Keratinocyte (primary cell): ENCODE measurements around the gene PSAP. TPM values are rescaled to one million over a fixed set of nuclear protein-coding genes. Genes with fewer than 3 reads are reported as not detected.

Experiments used
- DNase-seq: peaks from one replicate; pipeline ENCODE4 v3.0.0-alpha.2; 2011; ENCODE audit warnings: low read depth, missing footprints, low spot score
- FAIRE-seq: peaks from 2 replicates; lab custom pipeline; 2011; peaks lifted over from hg19 to GRCh38; lab: Jason Lieb, UNC
- H2AFZ ChIP-seq: 2 replicates; pipeline ENCODE4 v1.6.0; 2012; ENCODE audit warnings: low read length, control low read depth, inconsistent platforms; ENCODE audit not compliant: control insufficient read depth
- H3K27ac ChIP-seq: 2 replicates; pipeline ENCODE4 v1.5.1; 2011; ENCODE audit warnings: low read length; ENCODE audit not compliant: control insufficient read depth, insufficient read depth
- H3K27me3 ChIP-seq: 3 replicates; pipeline ENCODE4 v1.6.0; 2011; ENCODE audit warnings: low read length; ENCODE audit not compliant: control insufficient read depth, insufficient read depth; ENCODE audit errors: extremely low read depth
- H3K36me3 ChIP-seq, 2 experiments: 2 replicates in 1 of 2; 3 replicates in 1 of 2; pipeline ENCODE4 v1.5.1; 2011; ENCODE audit warnings: low read length in 2 of 2, mild to moderate bottlenecking in 1 of 2; ENCODE audit not compliant: control insufficient read depth in 2 of 2, insufficient read depth in 2 of 2; ENCODE audit errors: extremely low read depth in 1 of 2
- H3K4me1 ChIP-seq: 3 replicates; pipeline ENCODE4 v1.5.1; 2011; ENCODE audit warnings: low read length; ENCODE audit not compliant: control insufficient read depth, insufficient read depth; ENCODE audit errors: extremely low read depth
- H3K4me2 ChIP-seq: 3 replicates; pipeline ENCODE4 v1.6.0; 2011; ENCODE audit warnings: low read depth, low read length; ENCODE audit not compliant: control insufficient read depth, insufficient read depth; ENCODE audit errors: extremely low read depth
- H3K4me3 ChIP-seq, 3 experiments: fragments of 200-600 bp in 1 of 3; sonication (generic) in 1 of 3; 2 replicates in 2 of 3; 3 replicates in 1 of 3; pipeline ENCODE4 v1.5.1; 2011 to 2016; ENCODE audit warnings: low read length in 3 of 3, mild to moderate bottlenecking in 3 of 3, control low read depth in 2 of 3, inconsistent platforms in 1 of 3, low read depth in 1 of 3, mixed read lengths in 1 of 3, mixed run types in 1 of 3, moderate library complexity in 1 of 3; ENCODE audit not compliant: control insufficient read depth in 2 of 3, insufficient read depth in 2 of 3; ENCODE audit errors: extremely low read depth in 1 of 3
- H3K79me2 ChIP-seq: 2 replicates; pipeline ENCODE4 v1.6.0; 2012; ENCODE audit warnings: low read length; ENCODE audit not compliant: control insufficient read depth, insufficient read depth
- H3K9ac ChIP-seq: 3 replicates; pipeline ENCODE4 v1.6.0; 2011; ENCODE audit warnings: low read length; ENCODE audit not compliant: control insufficient read depth, insufficient read depth; ENCODE audit errors: extremely low read depth
- H3K9me1 ChIP-seq: 3 replicates; pipeline ENCODE4 v1.6.0; 2011; ENCODE audit warnings: low read length; ENCODE audit not compliant: control insufficient read depth, insufficient read depth; ENCODE audit errors: extremely low read depth
- H3K9me3 ChIP-seq: 2 replicates; pipeline ENCODE4 v1.5.1; 2012; ENCODE audit warnings: low read depth, low read length; ENCODE audit not compliant: control insufficient read depth
- H4K20me1 ChIP-seq: 3 replicates; pipeline ENCODE4 v1.6.0; 2011; ENCODE audit warnings: low read length; ENCODE audit not compliant: control insufficient read depth, insufficient read depth; ENCODE audit errors: extremely low read depth
- EZH2 ChIP-seq: IDR thresholded peaks from one replicate; pipeline ENCODE4 v1.6.1; 2012; ENCODE audit warnings: inconsistent platforms, mild to moderate bottlenecking, low read length, moderate library complexity
- dilution Hi-C: fragments of 300-500 bp; cut with MboI; formaldehyde crosslinking; loops from one replicate; pipeline ENCODE4 v1.7.0; 2020; ENCODE audit warnings: low sequenced_read_pairs; ENCODE audit not compliant: extremely low pct_ligation_motif_present
- polyA plus RNA-seq, 5 experiments: library from polyadenylated mRNA; depleted of rRNA in 3 of 5; stranded (reverse) in 3 of 5; stranded (forward) in 1 of 5; unstranded in 1 of 5; fragments of >200 nt; gene quantifications; 1 replicate in 1 of 5; 2 replicates in 3 of 5; 3 replicates in 1 of 5; pipeline versions ENCODE4 v1.2.1 to v1.2.3, GENCODE V29; 2011 to 2012; ENCODE audit warnings: missing spikeins in 2 of 5, low read depth in 1 of 5, low replicate concordance in 1 of 5
- TF ChIP-seq, protein P1 (sequence below), 3 experiments: IDR thresholded peaks in 1 of 3; conservative IDR thresholded peaks in 1 of 3; optimal IDR thresholded peaks in 1 of 3; 2 replicates in 2 of 3; 3 replicates in 1 of 3; pipeline versions ENCODE3 to v1.5.1; 2011; ENCODE audit warnings: low read length in 3 of 3, mild to moderate bottlenecking in 3 of 3, moderate library complexity in 2 of 3, control low read depth in 1 of 3, inconsistent platforms in 1 of 3; ENCODE audit not compliant: insufficient read depth in 2 of 3; ENCODE audit errors: extremely low read depth in 1 of 3

The PSAP gene
- polyA plus RNA-seq, 1 donor (not counting 4 experiments of a cell fraction or from before 2014, with no cell fraction given) = 1,075 TPM

DNA sequence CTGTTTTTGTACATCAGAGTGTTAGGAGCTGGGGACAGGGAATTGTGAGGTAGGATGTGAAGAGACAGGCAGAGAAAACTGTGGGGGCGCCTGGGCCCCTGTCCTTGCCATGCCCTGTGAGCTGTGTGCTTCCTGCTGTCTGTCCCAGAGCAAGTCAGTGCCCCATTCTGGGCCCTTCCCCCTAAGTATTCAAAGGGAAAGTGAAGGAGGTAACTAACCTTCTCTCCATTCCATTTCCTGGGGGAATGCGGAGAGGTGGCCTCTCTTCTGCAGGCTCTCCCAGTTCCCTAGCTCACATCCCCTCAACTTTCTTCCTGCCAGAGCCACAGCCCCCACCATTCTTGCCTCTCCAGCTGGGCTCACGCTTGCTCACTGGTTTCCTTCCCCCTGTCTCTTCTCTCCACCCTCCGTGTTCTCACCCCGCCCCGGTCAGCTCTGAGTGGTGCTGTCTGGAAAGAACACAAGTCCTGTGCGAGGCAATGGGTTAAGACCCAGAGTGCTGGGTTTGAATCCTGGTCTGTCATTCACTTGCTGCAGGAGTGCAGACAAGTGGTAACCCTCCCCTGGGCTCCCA, 68.0 kb downstream of the PSAP start:
- DNase-seq (no peak), FAIRE-seq (no peak)
- no peak overlapping the region for H2AFZ ChIP-seq
- no peak overlapping the region for H3K4me3 ChIP-seq
- peaks cover 19% of the 10 kb centered on the region for H3K27me3 ChIP-seq
- H3K9ac ChIP-seq = no peak overlapping the region
- no peak overlapping the region for H3K4me2 ChIP-seq
- H3K79me2 ChIP-seq = no peaks in the 10 kb centered on the region
- H4K20me1 ChIP-seq = no peaks in the 10 kb centered on the region
- H3K9me1 ChIP-seq = no peaks in the 10 kb centered on the region
- dilution Hi-C loops = no loop called here
- no peaks in the 10 kb centered on the region for H3K4me1 ChIP-seq
- no peaks in the 10 kb centered on the region for H3K36me3 ChIP-seq
- no peaks in the 10 kb centered on the region for H3K9me3 ChIP-seq
- no peak overlapping the region for H3K27ac ChIP-seq
- no peak for TF ChIP-seq EZH2
- TF ChIP-seq, protein P1, sequence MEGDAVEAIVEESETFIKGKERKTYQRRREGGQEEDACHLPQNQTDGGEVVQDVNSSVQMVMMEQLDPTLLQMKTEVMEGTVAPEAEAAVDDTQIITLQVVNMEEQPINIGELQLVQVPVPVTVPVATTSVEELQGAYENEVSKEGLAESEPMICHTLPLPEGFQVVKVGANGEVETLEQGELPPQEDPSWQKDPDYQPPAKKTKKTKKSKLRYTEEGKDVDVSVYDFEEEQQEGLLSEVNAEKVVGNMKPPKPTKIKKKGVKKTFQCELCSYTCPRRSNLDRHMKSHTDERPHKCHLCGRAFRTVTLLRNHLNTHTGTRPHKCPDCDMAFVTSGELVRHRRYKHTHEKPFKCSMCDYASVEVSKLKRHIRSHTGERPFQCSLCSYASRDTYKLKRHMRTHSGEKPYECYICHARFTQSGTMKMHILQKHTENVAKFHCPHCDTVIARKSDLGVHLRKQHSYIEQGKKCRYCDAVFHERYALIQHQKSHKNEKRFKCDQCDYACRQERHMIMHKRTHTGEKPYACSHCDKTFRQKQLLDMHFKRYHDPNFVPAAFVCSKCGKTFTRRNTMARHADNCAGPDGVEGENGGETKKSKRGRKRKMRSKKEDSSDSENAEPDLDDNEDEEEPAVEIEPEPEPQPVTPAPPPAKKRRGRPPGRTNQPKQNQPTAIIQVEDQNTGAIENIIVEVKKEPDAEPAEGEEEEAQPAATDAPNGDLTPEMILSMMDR (optimal IDR thresholded peaks at IDR 0.05 in 1 of 3, IDR thresholded peaks at IDR 0.05 in 1 of 3, conservative IDR thresholded peaks at IDR 0.05 in 1 of 3; ENCODE audit: extremely low read depth in 1 of 3, insufficient read depth in 2 of 3, low read length in 3 of 3) = no peak

DNA sequence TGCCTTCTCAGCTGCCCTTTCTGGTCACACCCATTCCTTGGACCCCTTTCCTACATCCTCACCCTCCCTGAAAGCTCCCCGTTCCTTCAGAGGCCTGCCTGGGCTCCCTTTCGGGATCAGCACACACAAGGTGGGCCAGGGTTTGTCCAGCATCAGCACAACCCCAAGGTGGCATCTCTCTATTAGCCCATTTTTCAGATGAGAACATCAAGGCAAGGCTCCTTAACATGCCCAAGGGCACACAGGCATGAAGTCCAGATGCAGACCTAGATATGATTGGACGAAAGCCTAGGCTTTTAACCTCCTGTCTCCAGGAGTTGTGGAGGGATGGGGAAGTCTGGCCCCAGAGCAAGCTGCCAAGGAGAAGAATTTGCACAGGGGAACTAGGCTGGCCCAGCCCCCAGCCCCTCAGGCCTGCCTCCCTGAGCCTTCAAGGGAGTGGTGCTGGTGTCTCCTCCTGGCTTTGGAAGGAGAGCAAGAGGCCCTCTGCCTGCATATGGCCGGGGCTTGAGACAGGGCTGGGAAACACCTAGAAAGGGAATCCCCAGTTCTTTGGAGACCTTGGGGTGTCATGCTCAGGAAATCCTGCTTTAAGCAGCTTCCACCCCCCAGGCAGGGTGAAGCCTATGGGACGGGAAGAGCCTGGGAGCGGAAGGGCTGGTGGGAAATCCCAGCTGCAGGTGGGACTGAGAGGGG, 68.7 kb downstream of the PSAP start:
- no peaks in the 10 kb centered on the region for H3K9me3 ChIP-seq
- FAIRE-seq = no peak
- no peak for TF ChIP-seq EZH2
- TF ChIP-seq, protein P1 (optimal IDR thresholded peaks at IDR 0.05 in 1 of 3, IDR thresholded peaks at IDR 0.05 in 1 of 3, conservative IDR thresholded peaks at IDR 0.05 in 1 of 3; ENCODE audit: extremely low read depth in 1 of 3, insufficient read depth in 2 of 3, low read length in 3 of 3) = no peak

More for the DNA sequence above, 68.7 kb downstream of the PSAP start:
- no peak overlapping the region for H3K27ac ChIP-seq
- no peak overlapping the region for H3K9ac ChIP-seq
- dilution Hi-C loops = no loop called here
- peaks cover 19% of the 10 kb centered on the region for H3K27me3 ChIP-seq
- H2AFZ ChIP-seq = no peak overlapping the region
- H3K79me2 ChIP-seq = no peaks in the 10 kb centered on the region
- H3K4me1 ChIP-seq = no peaks in the 10 kb centered on the region
- H4K20me1 ChIP-seq = no peaks in the 10 kb centered on the region
- H3K36me3 ChIP-seq = no peaks in the 10 kb centered on the region
- no peak for DNase-seq
- no peak overlapping the region for H3K4me3 ChIP-seq
- no peak overlapping the region for H3K4me2 ChIP-seq
- H3K9me1 ChIP-seq = no peaks in the 10 kb centered on the region
